ENCODE measurements around the gene ATE1.

GRCh38 chr10:121864653-121865052 lies 63.2 kb downstream of the ATE1 start:
- TF ChIP-seq, protein P1, sequence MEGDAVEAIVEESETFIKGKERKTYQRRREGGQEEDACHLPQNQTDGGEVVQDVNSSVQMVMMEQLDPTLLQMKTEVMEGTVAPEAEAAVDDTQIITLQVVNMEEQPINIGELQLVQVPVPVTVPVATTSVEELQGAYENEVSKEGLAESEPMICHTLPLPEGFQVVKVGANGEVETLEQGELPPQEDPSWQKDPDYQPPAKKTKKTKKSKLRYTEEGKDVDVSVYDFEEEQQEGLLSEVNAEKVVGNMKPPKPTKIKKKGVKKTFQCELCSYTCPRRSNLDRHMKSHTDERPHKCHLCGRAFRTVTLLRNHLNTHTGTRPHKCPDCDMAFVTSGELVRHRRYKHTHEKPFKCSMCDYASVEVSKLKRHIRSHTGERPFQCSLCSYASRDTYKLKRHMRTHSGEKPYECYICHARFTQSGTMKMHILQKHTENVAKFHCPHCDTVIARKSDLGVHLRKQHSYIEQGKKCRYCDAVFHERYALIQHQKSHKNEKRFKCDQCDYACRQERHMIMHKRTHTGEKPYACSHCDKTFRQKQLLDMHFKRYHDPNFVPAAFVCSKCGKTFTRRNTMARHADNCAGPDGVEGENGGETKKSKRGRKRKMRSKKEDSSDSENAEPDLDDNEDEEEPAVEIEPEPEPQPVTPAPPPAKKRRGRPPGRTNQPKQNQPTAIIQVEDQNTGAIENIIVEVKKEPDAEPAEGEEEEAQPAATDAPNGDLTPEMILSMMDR (IDR thresholded peaks at IDR 0.05), result no peak
- no peak for TF ChIP-seq POLR2AphosphoS5 (IDR thresholded peaks at IDR 0.05)
- no peak for TF ChIP-seq POLR2A (IDR thresholded peaks at IDR 0.05)
- no peak for TF ChIP-seq EP300 (IDR thresholded peaks at IDR 0.05)

Measured in stomach (tissue), 4 donors.